Kidney tubule cell (primary cell): ENCODE results near the gene B3GAT1.
A peak's percentile ranks its signal among the peaks of the same experiment; 100 is the strongest.

Experiments used
- DNase-seq: peaks from one replicate; pipeline ENCODE4 v3.0.0-alpha.2; 2018; ENCODE audit warnings: low spot score

The B3GAT1 gene

DNA sequence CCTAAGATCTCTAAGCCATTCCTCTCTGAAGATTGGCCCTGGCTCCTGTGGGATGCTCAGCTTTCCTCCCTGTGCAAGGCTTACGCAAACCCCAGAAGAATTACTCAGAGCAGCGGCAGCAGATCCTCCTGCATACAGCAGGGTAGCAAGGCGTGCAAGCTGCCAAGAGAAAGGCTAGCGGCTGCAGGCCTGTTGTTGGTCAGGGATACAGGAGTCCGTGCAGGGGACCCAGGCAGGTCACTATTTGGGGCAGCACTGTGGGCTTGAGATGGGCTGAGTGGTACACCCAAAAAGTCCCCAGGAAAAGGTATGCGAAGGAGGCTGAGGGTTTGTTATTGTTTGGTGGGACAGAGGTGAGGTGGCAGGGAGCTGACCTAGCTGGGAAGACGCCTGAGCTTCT, 78.7 kb downstream of the B3GAT1 start:
- DNase-seq = no peak

DNA sequence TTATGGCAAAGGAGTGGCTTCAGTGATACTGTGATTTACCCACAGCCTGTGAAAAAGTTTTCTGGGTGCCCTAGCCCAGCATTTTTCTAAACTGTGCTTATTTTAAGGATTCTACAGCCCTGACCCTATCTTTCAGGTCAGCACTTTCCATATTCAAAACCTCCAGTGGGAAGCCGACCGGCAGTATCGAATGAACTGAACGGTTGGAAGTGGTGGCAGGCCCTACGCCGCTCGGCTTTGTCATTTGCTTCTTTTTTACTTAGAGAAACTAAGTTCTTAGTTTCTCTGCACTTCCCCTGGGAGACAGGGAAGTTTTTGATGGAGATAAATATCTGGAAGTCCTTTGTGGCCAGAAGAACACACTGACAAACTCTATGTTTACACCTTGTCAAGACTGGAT, 79.3 kb downstream of the B3GAT1 start:
- DNase-seq = no peak

- peak; percentile 15 for DNase-seq
These were observed 79.8 kb downstream of the B3GAT1 start for GRCh38 chr11:134332189-134332631.

- peak; percentile 79 for DNase-seq
These were observed 80.5 kb downstream of the B3GAT1 start, which contains the start of gene GLB1L2 for GRCh38 chr11:134331354-134332188. Gene GLB1L2, plus strand, starts transcription at chr11:134331988. Its CDS starts 74 bp downstream, at chr11:134332062.

DNA sequence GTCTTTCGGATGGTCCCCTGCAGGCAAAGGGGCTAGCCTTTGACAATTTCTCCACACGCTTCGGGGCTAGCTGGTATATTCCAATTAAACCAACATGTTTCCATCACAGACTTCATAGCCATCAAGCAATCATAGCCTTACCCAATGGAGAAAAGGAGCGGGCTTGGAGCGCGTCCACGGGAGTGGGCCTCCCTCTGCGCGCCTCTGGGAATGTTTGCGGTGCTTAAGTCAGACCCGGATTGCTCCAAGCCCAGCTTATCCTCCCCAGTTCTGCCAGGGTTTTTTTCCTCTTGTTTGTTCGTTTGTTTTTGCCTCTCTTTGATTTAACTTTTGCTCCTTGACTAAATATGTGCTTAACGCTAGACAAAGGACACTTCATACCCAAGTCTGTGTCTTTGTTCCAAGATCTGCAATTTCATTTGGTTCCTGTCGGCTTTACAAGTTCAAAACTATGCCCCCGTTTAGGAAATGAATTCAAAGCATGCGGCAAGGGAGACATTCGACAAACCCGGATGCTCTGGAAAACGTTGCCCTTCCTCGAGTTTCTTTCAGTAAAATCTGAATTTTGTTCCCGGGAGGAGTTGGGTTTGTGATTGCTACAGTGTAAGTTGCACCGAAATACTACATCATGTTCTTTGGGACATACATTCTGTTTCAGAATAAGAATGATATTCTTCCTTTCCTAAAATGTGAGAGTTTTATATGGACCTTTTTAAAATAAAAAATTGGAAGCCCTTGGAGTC, 81.3 kb downstream of the B3GAT1 start:
- DNase-seq = no peak
